Amygdala (tissue), 56 donors: ENCODE data around the gene LGALS7.
"Not testable (repeated sequence)": the region's sequence is repeated elsewhere in the genome, so short reads cannot be mapped to it uniquely, and the experiment has no call there.

Source experiments
- DNase-seq, 56 donors: peaks; one replicate each; lab custom pipeline; 2025; lab: John Stamatoyannopoulos, UW

The LGALS7 gene

GRCh38 chr19:38774181-38774950 is 1.0 kb upstream of the LGALS7 start:
- DNase-seq: no peak

DNA sequence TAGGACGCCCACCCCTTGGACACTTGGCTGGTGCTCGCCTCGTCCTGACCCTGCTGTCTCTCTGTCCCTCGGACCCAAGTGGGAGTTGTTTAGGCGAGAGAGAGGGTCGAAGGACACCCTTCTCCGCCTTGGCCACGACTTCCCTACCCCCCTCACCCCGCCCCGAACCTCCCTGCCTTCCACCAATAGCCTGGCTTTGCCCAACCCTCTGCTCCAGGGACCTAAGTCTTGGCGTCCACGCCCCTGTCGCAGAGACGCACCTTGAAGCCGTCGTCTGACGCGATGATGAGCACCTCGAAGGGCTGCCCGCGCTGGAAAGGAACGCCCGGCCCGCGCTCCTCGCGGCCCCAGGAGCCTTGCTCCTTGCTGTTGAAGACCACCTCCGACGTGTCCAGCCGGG is 1.7 kb downstream of the LGALS7 start:
- not testable (repeated sequence) for DNase-seq

GRCh38 chr19:38770949-38771275 is 2.4 kb downstream of the LGALS7 start:
- not testable (repeated sequence) for DNase-seq

DNA sequence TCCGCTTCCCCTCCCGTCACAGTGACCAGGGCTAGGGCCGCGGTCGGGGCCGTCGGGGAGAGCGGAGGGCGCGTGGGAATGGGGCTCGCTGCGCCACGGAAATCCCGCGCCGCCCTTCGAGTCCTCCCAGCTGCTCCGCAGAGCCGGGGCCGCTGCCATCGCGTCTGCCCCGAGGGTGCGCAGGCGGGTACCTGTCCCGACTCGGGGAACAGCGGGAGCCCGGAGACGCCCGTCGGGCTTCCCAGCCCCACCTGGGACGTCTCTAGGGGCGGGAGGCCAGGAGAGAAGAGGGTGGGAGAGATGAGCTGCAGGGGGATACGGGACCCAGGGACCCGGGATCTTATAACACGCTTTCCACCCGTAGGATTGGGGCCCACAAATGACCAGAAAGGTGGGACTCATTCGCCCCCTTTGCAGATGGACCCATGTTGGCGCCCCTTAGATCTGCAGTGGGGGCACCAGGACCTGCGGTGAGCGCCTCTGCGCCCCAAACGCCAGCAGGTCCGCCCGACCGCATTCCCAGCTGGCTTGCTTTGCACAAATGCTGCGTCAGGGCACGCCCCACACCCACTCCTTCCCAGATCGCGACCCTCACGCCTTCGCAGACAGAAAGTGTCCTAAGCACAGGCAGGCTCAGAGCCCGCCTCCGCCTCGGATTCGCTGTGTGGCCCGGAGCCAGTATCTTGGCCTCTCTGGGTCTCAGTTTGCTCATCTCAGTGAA is 2.9 kb downstream of the LGALS7 start:
- not testable (repeated sequence) for DNase-seq

DNA sequence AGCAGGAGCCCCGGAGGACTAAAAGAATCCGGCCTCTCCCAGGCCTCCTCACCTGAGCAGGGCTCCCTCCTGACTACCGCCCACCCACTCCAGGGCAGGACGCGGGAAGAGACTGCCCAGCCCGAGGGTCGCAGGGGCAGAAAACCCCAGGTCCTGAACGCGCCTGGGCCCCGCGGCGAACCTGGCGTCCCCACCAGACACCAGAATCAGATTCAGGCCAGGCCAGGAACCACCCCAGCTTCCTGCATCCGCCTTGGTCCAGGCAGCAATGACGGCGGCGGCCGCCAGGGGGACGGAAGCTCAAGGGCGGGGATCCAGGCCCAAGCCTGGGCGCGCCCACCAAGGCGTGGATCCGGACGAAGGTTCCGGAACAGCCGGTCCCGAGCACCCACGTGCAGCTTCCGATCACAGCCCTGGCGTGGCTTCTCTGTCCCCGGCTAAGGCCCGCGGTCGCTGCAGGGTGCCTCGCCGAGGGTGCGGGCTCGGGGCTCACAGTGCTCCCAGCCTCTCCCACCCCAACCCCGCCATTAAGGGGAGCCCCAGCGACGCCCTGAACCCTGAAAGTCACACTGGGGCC is 3.6 kb downstream of the LGALS7 start:
- DNase-seq: peak in 38 of 56 donors; percentile 2 to 79 (median 25)

GRCh38 chr19:38766276-38767047 is 6.9 kb downstream of the LGALS7 start:
- no peak for DNase-seq

- no peak for DNase-seq
These were observed 8.1 kb downstream of the LGALS7 start for GRCh38 chr19:38765214-38765613.

DNA sequence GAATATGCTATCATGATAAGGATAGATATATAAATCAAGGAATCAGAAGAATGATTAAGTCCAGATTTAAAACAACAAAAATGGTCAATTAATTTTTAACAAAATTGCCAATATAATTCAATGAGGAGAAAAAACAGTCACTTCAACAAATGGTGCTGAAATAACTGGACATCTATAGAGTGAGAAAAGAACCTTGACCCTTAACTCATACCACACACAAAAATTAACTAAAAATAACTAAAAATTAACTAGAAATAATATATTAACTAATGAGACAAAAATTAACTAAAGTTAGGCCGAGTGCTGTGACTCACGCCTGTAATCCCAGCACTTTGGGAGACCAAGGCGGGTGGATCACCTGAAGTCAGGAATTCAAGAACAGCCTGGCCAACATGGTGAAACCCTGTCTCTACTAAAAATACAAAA is 9.5 kb downstream of the LGALS7 start:
- DNase-seq: no peak

DNA sequence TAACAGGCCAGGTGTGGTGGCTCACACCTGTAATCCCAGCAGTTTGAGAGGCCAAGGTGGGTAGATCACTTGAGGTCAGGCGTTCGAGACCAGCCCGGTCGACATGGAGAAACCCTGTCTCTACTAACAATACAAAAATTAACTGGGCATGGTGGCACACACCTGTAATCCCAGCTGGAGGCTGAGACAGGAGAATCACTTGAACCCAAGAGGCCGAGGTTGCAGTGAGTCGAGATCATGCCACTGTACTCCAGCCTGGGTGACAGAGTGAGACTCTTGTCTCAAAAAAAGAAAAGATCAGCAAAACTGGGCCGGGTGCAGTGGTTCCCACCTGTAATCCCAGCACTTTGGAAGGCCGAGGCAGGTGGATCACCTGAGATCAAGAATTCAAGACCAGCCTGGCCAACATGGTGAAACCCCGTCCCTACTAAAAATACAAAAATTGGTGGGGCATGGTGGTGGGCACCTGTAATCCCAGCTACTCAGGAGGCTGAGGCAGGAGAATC is 11.4 kb downstream of the LGALS7 start:
- DNase-seq: not testable (repeated sequence)

GRCh38 chr19:38760805-38761517 is 12.4 kb downstream of the LGALS7 start:
- DNase-seq: not testable (repeated sequence)

- DNase-seq: no peak
These were observed 13.7 kb downstream of the LGALS7 start for GRCh38 chr19:38759590-38760003.

DNA sequence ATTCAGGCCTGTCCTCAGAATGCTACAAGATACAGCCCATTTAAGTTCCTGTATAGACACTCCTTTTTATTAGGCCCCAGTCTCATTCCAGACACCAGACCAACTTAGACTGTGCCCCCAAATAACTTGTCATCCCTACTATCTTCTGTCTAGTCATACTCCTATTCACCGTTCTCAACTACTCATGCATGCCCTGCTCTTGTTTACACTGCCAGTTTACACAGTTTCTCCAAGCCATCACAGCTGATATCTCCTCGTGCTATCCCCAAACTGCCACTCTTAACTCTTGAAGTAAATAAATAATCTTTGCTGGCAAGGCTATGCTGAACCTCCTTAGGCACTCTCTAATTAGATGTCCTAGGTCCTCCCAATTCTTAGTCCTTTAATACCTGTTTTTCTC is 19.1 kb downstream of the LGALS7 start:
- not testable (repeated sequence) for DNase-seq

- not testable (repeated sequence) for DNase-seq
These were observed 19.5 kb downstream of the LGALS7 start for GRCh38 chr19:38753783-38754182.

DNA sequence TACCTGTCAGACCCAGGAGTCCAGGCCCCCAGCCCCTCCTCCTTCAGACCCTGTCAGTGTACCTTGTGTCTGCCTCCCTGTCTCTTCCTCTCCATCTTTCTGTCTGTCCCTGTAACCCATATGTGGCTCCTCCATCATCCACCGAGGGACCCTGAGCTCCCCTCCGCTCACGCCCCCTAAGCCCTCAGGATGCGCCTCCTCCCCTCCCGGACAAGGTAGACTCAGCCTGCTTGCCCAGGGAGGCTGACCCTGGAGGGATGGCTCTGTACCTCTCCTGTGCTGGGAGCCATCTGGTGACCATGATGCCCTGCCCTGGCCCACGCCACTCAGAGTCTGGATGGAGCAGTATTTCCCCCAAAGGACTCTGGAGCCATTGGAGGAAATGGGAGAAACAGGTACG is 28.0 kb downstream of the LGALS7 start:
- no peak for DNase-seq

DNA sequence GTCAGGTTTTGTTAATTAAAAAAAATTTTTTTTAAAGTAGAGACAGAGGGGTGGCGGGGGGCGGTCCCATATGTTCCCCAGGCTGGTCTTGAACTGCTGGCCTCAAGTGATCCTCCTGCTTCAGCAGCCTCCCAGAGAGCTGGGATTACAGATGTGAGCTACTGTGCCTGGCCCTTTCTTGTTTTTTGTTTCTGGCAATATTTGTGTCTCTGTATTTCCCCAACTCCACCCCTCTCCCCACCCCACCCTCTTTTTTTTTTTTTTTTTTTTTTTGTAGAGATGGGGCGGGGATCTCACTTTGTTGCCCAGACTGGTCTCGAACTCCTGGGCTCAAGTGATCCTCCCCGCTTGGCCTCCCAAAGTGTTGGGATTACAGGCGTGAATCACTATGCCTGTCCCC is 28.4 kb downstream of the LGALS7 start:
- no peak for DNase-seq

DNA sequence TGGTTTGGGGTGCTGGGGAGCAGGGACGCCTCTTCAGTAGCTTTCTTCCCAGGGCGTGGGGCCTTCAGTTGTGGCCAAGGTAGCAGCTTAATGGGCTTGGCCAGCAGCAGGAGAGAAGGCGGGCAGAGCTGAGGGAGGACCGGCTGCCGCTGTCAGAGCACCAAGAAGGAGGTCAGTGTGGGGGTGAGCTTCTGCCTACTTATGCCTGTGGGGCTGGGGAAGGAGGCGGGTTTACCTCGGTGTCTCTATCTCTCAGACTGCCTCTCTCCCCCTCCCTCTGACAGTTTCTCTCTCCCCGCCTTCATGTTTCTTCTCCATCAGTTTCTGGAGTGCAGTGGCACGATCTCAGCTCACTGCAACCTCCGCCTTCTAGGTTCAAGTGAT is 29.0 kb downstream of the LGALS7 start, which contains the start of gene CAPN12:
TSS of gene CAPN12 (minus strand) at position 177 of the 384 bp plus-strand sequence. CDS start 309 bp downstream, outside the sequence.
- no peak for DNase-seq

DNA sequence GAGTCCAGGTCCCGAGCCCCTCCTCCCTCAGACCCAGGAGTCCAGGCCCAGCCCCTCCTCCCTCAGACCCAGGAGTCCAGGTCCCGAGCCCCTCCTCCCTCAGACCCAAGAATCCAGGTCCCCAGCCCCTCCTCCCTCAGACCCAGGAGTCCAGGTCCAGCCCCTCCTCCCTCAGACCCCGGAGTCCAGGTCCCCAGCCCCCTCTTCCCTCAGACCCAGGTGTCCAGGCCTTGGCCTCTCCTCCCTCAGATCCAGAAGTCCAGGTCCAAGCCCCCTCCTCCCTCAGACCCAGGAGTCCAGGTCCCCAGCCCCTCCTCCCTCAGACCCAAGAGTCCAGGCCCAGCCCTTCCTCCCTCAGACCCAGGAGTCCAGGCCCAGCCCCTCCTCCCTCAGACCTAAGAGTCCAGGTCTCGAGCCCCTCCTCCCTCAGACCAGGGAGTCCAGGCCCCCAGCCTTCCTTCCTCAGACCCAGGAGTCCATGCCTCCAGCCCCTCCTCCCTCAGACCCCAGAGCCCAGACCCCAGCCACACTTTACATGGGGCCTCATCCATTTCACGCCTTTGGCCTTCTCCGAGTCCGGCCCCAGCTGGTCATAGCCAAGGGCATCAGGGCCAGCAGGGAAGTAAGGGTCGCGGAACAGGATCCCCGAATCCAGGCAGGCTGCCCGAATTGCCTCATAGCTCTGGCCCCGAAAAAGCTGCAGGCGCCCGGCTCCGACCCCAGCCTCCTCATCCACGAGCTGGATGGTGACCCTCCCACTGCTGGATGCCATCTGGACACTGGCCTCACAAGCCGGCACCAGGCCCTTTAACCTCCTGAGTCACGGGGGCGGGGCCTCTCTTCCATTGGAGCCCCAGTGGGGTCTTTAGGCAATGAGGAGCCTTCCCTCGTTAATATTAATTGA is 29.7 kb downstream of the LGALS7 start:
- no peak for DNase-seq

- DNase-seq: no peak
These were observed 30.4 kb downstream of the LGALS7 start for GRCh38 chr19:38742906-38743305.

DNA sequence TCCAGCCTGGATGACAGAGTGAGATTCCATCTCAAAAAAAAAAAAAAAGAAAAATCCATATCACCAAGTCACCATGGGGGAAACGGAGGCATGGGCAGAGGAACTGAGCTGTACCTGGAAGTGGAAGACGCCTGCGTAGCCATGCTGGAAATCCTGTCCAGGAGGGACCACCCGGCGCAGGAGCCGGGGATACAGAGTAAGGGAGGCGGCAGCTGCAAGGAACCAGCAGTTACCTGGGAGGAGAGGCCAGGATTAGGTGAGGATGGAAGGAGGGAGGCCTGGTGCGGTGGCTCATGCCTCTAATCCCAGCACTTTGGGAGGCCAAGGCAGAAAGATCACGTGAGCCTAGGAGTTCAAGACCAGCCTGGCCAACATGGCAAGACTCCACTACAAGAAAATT is 31.0 kb downstream of the LGALS7 start:
- DNase-seq: no peak
